H1 (cell line): ENCODE data around the gene FAM53B. TPM values are rescaled to one million over a fixed set of nuclear protein-coding genes. Genes with fewer than 3 reads are reported as not detected.

Experiments
- CTCF ChIA-PET: fragments of 300-600 bp; sonication (Branson Sonifier 250); formaldehyde crosslinking; loops from one replicate; lab custom pipeline; 2021; ENCODE audit not compliant: partially characterized antibody; lab: Charles Lee
- POLR2A ChIA-PET: fragments of 300-600 bp; sonication (Branson Sonifier 250); formaldehyde crosslinking; loops from one replicate; lab custom pipeline; 2021; ENCODE audit warnings: inconsistent platforms; ENCODE audit not compliant: partially characterized antibody; lab: Charles Lee
- DNase-seq, 2 experiments: peaks; one replicate each; pipeline versions ENCODE4 v3.0.0 to v3.0.0-alpha.2; 2010 to 2022; ENCODE audit warnings: low spot score in 2 of 2, low read depth in 1 of 2, mixed read lengths in 1 of 2
- FAIRE-seq: peaks from 2 replicates; lab custom pipeline; 2011; peaks lifted over from hg19 to GRCh38; lab: Jason Lieb, UNC
- H2AFZ ChIP-seq: 2 replicates; pipeline ENCODE4 v1.8.1; 2012; ENCODE audit warnings: low read length, inconsistent platforms
- H2AK5ac ChIP-seq: 2 replicates; pipeline ENCODE4 v1.6.1; 2013; ENCODE audit warnings: low read depth, low read length
- H2BK120ac ChIP-seq: replicated peaks from 2 replicates; pipeline ENCODE3; 2013; ENCODE audit warnings: low read depth, low read length, inconsistent platforms
- H2BK12ac ChIP-seq: 2 replicates; pipeline ENCODE4 v1.6.1; 2013; ENCODE audit warnings: low read depth, low read length
- H2BK15ac ChIP-seq: 2 replicates; pipeline ENCODE4 v1.6.1; 2013; ENCODE audit warnings: low read length
- H2BK20ac ChIP-seq: 2 replicates; pipeline ENCODE4 v1.6.1; 2013; ENCODE audit warnings: low read length
- H2BK5ac ChIP-seq: 2 replicates; pipeline ENCODE4 v1.6.1; 2013; ENCODE audit warnings: low read depth, low read length
- H3K14ac ChIP-seq: 2 replicates; pipeline ENCODE4 v1.6.1; 2013; ENCODE audit warnings: inconsistent platforms; ENCODE audit not compliant: insufficient read length
- H3K18ac ChIP-seq: 2 replicates; pipeline ENCODE4 v1.6.1; 2013; ENCODE audit warnings: low read length; ENCODE audit errors: extremely low read depth
- H3K23ac ChIP-seq: 2 replicates; pipeline ENCODE4 v1.6.1; 2013; ENCODE audit warnings: inconsistent platforms; ENCODE audit not compliant: insufficient read length
- H3K23me2 ChIP-seq: 2 replicates; pipeline ENCODE4 v1.6.1; 2013; ENCODE audit warnings: low read depth, low read length
- H3K27ac ChIP-seq: 2 replicates; pipeline ENCODE4 v1.6.1; 2011; ENCODE audit warnings: low read depth, low read length, inconsistent platforms
- H3K27me3 ChIP-seq, 4 experiments: replicated peaks in 1 of 4; 1 replicate in 1 of 4; 2 replicates in 3 of 4; pipeline versions ENCODE4 v1.6.1 to v1.8.1; 2011 to 2013; ENCODE audit warnings: low read length in 3 of 4, mild to moderate bottlenecking in 3 of 4, inconsistent platforms in 2 of 4, mixed read lengths in 2 of 4, moderate library complexity in 1 of 4; ENCODE audit not compliant: control insufficient read depth in 3 of 4, insufficient read depth in 3 of 4; ENCODE audit errors: extremely low read depth in 1 of 4
- H3K36me3 ChIP-seq, 4 experiments: 2 replicates each; pipeline versions ENCODE4 v1.6.1 to v1.8.1; 2011 to 2013; ENCODE audit warnings: mild to moderate bottlenecking in 4 of 4, low read length in 3 of 4, moderate library complexity in 2 of 4, control low read depth in 1 of 4, inconsistent platforms in 1 of 4; ENCODE audit not compliant: insufficient read depth in 4 of 4, control insufficient read depth in 2 of 4
- H3K4ac ChIP-seq: replicated peaks from 2 replicates; pipeline ENCODE3; 2013; ENCODE audit warnings: low read length, low read depth, mixed read lengths, inconsistent platforms; ENCODE audit not compliant: insufficient read length
- H3K4me1 ChIP-seq, 4 experiments: replicated peaks in 1 of 4; 1 replicate in 1 of 4; 2 replicates in 3 of 4; pipeline versions ENCODE4 v1.6.1 to v1.8.1; 2011 to 2013; ENCODE audit warnings: low read length in 3 of 4, inconsistent platforms in 2 of 4, mixed read lengths in 1 of 4; ENCODE audit not compliant: insufficient read depth in 4 of 4, control insufficient read depth in 3 of 4
- H3K4me2 ChIP-seq, 2 experiments: 2 replicates each; pipeline versions ENCODE4 v1.6.1 to v1.8.1; 2011 to 2013; ENCODE audit warnings: low read depth in 2 of 2, low read length in 2 of 2, control low read depth in 1 of 2, inconsistent platforms in 1 of 2, mild to moderate bottlenecking in 1 of 2; ENCODE audit not compliant: insufficient read depth in 1 of 2
- H3K4me3 ChIP-seq, 4 experiments: fragments of 200-600, 300-600 bp in 1 of 4; sonication (generic), shearing (Covaris generic), sonication (Bioruptor Twin) in 1 of 4; 2 replicates each; pipeline versions ENCODE4 v1.5.1 to v1.8.1; 2011 to 2016; ENCODE audit warnings: low read length in 4 of 4, low read depth in 3 of 4, control low read depth in 2 of 4, inconsistent platforms in 2 of 4, mild to moderate bottlenecking in 2 of 4, mixed read lengths in 1 of 4, moderate library complexity in 1 of 4; ENCODE audit not compliant: insufficient read depth in 2 of 4; ENCODE audit errors: extremely low read depth in 1 of 4
- H3K56ac ChIP-seq: replicated peaks from 2 replicates; pipeline ENCODE3; 2013; ENCODE audit warnings: low read depth, mild to moderate bottlenecking, mixed read lengths, low read length, inconsistent platforms; ENCODE audit not compliant: insufficient read length
- H3K79me1 ChIP-seq: 2 replicates; pipeline ENCODE4 v1.6.1; 2013; ENCODE audit warnings: low read depth, low read length, control low read depth
- H3K79me2 ChIP-seq, 2 experiments: 2 replicates each; pipeline versions ENCODE4 v1.6.1 to v1.8.1; 2012 to 2013; ENCODE audit warnings: low read length in 2 of 2, mild to moderate bottlenecking in 2 of 2, inconsistent platforms in 1 of 2; ENCODE audit not compliant: insufficient read depth in 2 of 2, control insufficient read depth in 1 of 2
- H3K9ac ChIP-seq, 4 experiments: replicated peaks in 1 of 4; 1 replicate in 1 of 4; 2 replicates in 3 of 4; pipeline versions ENCODE4 v1.6.1 to v1.8.1; 2011 to 2013; ENCODE audit warnings: low read depth in 3 of 4, low read length in 3 of 4, control low read depth in 2 of 4, mild to moderate bottlenecking in 2 of 4, moderate library complexity in 2 of 4, inconsistent platforms in 1 of 4; ENCODE audit errors: extremely low read depth in 1 of 4
- H3K9me3 ChIP-seq, 2 experiments: 2 replicates each; pipeline versions ENCODE4 v1.6.1 to v1.8.1; 2012 to 2013; ENCODE audit warnings: mild to moderate bottlenecking in 2 of 2, moderate library complexity in 2 of 2, control low read depth in 1 of 2, inconsistent platforms in 1 of 2, low read depth in 1 of 2, low read length in 1 of 2, mixed read lengths in 1 of 2; ENCODE audit not compliant: insufficient read depth in 2 of 2
- H4K20me1 ChIP-seq, 2 experiments: replicated peaks in 1 of 2; 2 replicates each; pipeline versions ENCODE3 to v1.8.1; 2011 to 2013; ENCODE audit warnings: inconsistent platforms in 2 of 2, low read length in 2 of 2, mild to moderate bottlenecking in 1 of 2; ENCODE audit not compliant: insufficient read depth in 2 of 2, control insufficient read depth in 1 of 2
- H4K5ac ChIP-seq: 2 replicates; pipeline ENCODE4 v1.6.1; 2013; ENCODE audit warnings: low read length, low read depth, mixed read lengths, inconsistent platforms; ENCODE audit not compliant: insufficient read length
- H4K8ac ChIP-seq: 2 replicates; pipeline ENCODE4 v1.8.0; 2013; ENCODE audit warnings: mild to moderate bottlenecking, moderate library complexity, low read length, inconsistent platforms; ENCODE audit not compliant: insufficient read depth; ENCODE audit errors: extremely low read depth
- H4K91ac ChIP-seq: replicated peaks from 2 replicates; pipeline ENCODE3; 2013; ENCODE audit warnings: low read length, mixed read lengths, inconsistent platforms; ENCODE audit not compliant: insufficient read length
- ATF3 ChIP-seq: IDR thresholded peaks from 2 replicates; pipeline ENCODE4 v1.6.1; 2011; ENCODE audit warnings: low read depth, mild to moderate bottlenecking, low read length; ENCODE audit not compliant: insufficient read depth
- BACH1 ChIP-seq: IDR thresholded peaks from 2 replicates; pipeline ENCODE4 v1.6.1; 2012; ENCODE audit warnings: low read length, improper control_type of control experiment
- BCL11A ChIP-seq, 2 experiments: IDR thresholded peaks; one replicate each; pipeline ENCODE4 v1.6.1; 2011; ENCODE audit warnings: low read depth in 2 of 2, low read length in 2 of 2, mild to moderate bottlenecking in 2 of 2
- CEBPB ChIP-seq: IDR thresholded peaks from 2 replicates; pipeline ENCODE4 v1.6.1; 2012; ENCODE audit warnings: low read depth, low read length
- KDM1A ChIP-seq: fragments of 200-600, 300-600 bp; sonication (generic); IDR thresholded peaks from 2 replicates; pipeline ENCODE4 v1.7.1; 2016; ENCODE audit warnings: mild to moderate bottlenecking, low read length, borderline replicate concordance
- KDM5A ChIP-seq: fragments of 200-600 bp; IDR thresholded peaks from 2 replicates; pipeline ENCODE4 v1.7.1; 2012; ENCODE audit warnings: mild to moderate bottlenecking, low read length, inconsistent platforms, mixed read lengths
- PHF8 ChIP-seq: fragments of 200-600 bp; sonication (generic); conservative IDR thresholded peaks from 2 replicates; pipeline ENCODE4 v1.7.1; 2012; ENCODE audit warnings: low read depth, mild to moderate bottlenecking, inconsistent platforms, low read length, moderate library complexity
- POLR2A ChIP-seq, 2 experiments: IDR thresholded peaks; 1 replicate in 1 of 2; 2 replicates in 1 of 2; pipeline ENCODE4 v1.6.1; 2011; ENCODE audit warnings: low read depth in 2 of 2, low read length in 2 of 2, mild to moderate bottlenecking in 2 of 2; ENCODE audit errors: control extremely low read depth in 1 of 2
- RBBP5 ChIP-seq: IDR thresholded peaks from 2 replicates; pipeline ENCODE4 v1.7.1; 2012; ENCODE audit warnings: low read depth, mild to moderate bottlenecking, inconsistent platforms, low read length, moderate library complexity, borderline replicate concordance
- RFX5 ChIP-seq: IDR thresholded peaks from 2 replicates; pipeline ENCODE4 v1.6.1; 2011; ENCODE audit warnings: low read depth, low read length, improper control_type of control experiment, borderline replicate concordance
- RNF2 ChIP-seq: fragments of 200-900, 300-1000 bp; sonication (generic); IDR thresholded peaks from 2 replicates; pipeline ENCODE4 v1.7.1; 2016; ENCODE audit warnings: borderline replicate concordance, low read depth, mild to moderate bottlenecking, antibody characterized with exemption, low read length; ENCODE audit not compliant: poor library complexity, severe bottlenecking; ENCODE audit errors: missing control alignments
- SIN3A ChIP-seq, 2 experiments: IDR thresholded peaks in 1 of 2; conservative IDR thresholded peaks in 1 of 2; 2 replicates each; pipeline ENCODE4 v1.6.1; 2011 to 2012; ENCODE audit warnings: low read length in 2 of 2, improper control_type of control experiment in 1 of 2, low read depth in 1 of 2, mild to moderate bottlenecking in 1 of 2
- SP4 ChIP-seq: IDR thresholded peaks from 2 replicates; pipeline ENCODE4 v1.6.1; 2012; ENCODE audit warnings: low read length, inconsistent platforms
- TCF12 ChIP-seq: IDR thresholded peaks from 2 replicates; pipeline ENCODE4 v1.6.1; 2011; ENCODE audit warnings: low read depth, mild to moderate bottlenecking, low read length
- WGBS, 2 experiments: shearing (Covaris generic) in 1 of 2; methylation state at CpG; one replicate each; pipeline versions ENCODE4 v1.1.6 to v1.1.7; 2013 to 2015; ENCODE audit warnings: low lambda C conversion rate in 2 of 2, mixed read lengths in 2 of 2, inconsistent platforms in 1 of 2, low coverage in 1 of 2, missing lambda C conversion rate in 1 of 2; ENCODE audit not compliant: insufficient replicate concordance in 2 of 2, insufficient coverage in 1 of 2, insufficient read length in 1 of 2; ENCODE audit errors: extremely low coverage in 1 of 2, missing lambda C conversion rate in 1 of 2; 5-methylcytosine and 5-hydroxymethylcytosine counted together
- polyA plus RNA-seq, 7 experiments: library from polyadenylated mRNA; depleted of rRNA in 3 of 7; stranded (reverse) in 5 of 7; unstranded in 2 of 7; fragments of >200 nt in 5 of 7; fragments of 200-250 nt in 2 of 7; gene quantifications; 1 replicate in 5 of 7; 2 replicates in 1 of 7; 4 replicates in 1 of 7; pipeline versions ENCODE4 v1.2.1 to v1.2.3, GENCODE V29; 2011 to 2013; ENCODE audit warnings: missing spikeins in 2 of 7, mixed read lengths in 2 of 7
- total RNA-seq: library from RNA; stranded (reverse); fragmentation: NEBNext Ultra II Directional; extraction: Animal tissue kit (Norgen Biotek cat#: 25700); gene quantifications from 2 replicates; pipeline ENCODE4 v1.2.1, GENCODE V29; 2021

The FAM53B gene
- total and polyA plus RNA-seq, 2 of the 8 experiments (the other 6 are each of a cell fraction or from before 2014, with no cell fraction given) = 5.3 to 14.4 TPM

DNA sequence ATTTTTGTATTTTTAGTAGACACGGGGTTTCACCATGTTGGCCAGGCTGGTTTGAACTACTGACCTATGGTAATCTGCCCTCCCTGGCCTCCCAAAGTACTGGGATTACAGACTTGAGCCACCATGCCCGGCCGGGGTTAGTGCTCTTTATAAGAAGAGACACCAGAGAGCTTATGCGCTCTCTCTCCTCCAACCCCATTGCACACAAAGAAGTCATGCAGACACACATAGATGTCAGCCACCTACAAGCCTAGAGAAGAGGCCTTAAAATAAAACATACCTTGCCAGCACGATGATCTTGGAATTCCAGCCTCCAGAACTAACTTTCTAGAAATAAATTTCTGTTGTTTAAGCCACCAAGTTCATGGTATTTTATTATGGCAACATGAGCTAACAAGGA, 10.0 kb upstream of the FAM53B start:
- Histone ChIP-seq H3K4me2 (no peak overlapping the region), H4K8ac (no peak overlapping the region), H3K27ac (no peak overlapping the region), H3K4ac (no peak overlapping the region), H2BK120ac (no peak overlapping the region), H2BK20ac (no peak overlapping the region), H3K23ac (no peak overlapping the region), H2AFZ (no peak overlapping the region), H2BK5ac (no peak overlapping the region), H2AK5ac (no peak overlapping the region), H3K4me1 (peaks cover 0 to 10% (median 2%) of the 10 kb centered on the region in 4 experiments; a peak in 3 of 7 replicates), H3K23me2 (0 out of 2 replicates have a peak, but pooled peaks cover 4% of the 10 kb centered on the region), H3K79me1 (no peaks in the 10 kb centered on the region), H2BK15ac (no peak overlapping the region), H3K18ac (no peak overlapping the region), H3K79me2 (no peaks in the 10 kb centered on the region), H4K20me1 (no peaks in the 10 kb centered on the region), H3K4me3 (no peak overlapping the region), H4K91ac (no peak overlapping the region), H2BK12ac (no peak overlapping the region), H4K5ac (no peak overlapping the region), H3K27me3 (no peaks in the 10 kb centered on the region), H3K36me3 (peaks cover 0 to 9% (median 2%) of the 10 kb centered on the region in 4 experiments; a peak in 2 of 8 replicates), H3K14ac (no peak overlapping the region), H3K9me3 (no peaks in the 10 kb centered on the region), H3K56ac (no peak overlapping the region), H3K9ac (no peak overlapping the region)
- FAIRE-seq (no peak), DNase-seq (no peak)
- ChIA-PET POLR2A (interaction anchor here (0.6 to 2.0 kb wide), 2 partner anchors 18 to 79 kb away, joined by 3 to 4 read pairs; no protein-coding TSS in a partner anchor), CTCF (interaction anchor here (1.2 to 4.1 kb wide), 5 partner anchors 8 to 220 kb away, joined by 3 to 21 read pairs (median 4); no protein-coding TSS in a partner anchor)
- whole genome bisulfite sequencing, 2 experiments = 95% methylated on average over 5 of the region's 5 CpGs; no CpG with 5 or more reads in 1 of the 2 experiments
- TF ChIP-seq PHF8 (no peak), KDM5A (no peak), RNF2 (no peak), RFX5 (no peak), RBBP5 (no peak), KDM1A (no peak), BCL11A (IDR thresholded peaks at IDR 0.05; ENCODE audit: low read depth in 2 of 2, low read length in 2 of 2) (no peak), TCF12 (no peak), ATF3 (no peak), SIN3A (conservative IDR thresholded peaks at IDR 0.05 in 1 of 2, IDR thresholded peaks at IDR 0.05 in 1 of 2; ENCODE audit: low read depth in 1 of 2, low read length in 2 of 2) (no peak), CEBPB (no peak), BACH1 (no peak), POLR2A (IDR thresholded peaks at IDR 0.05; ENCODE audit: control extremely low read depth in 1 of 2, low read depth in 2 of 2, low read length in 2 of 2) (no peak), SP4 (no peak)
